NT2/D1 (cell line): ENCODE measurements around the gene MYO9B.

ENCODE experiments used
- SUZ12 ChIP-seq: IDR thresholded peaks from 2 replicates; pipeline ENCODE4 v1.6.1; 2011; ENCODE audit not compliant: insufficient read length, insufficient read depth; ENCODE audit errors: extremely low read depth
- YY1 ChIP-seq: IDR thresholded peaks from 2 replicates; pipeline ENCODE4 v1.6.1; 2011; ENCODE audit not compliant: insufficient read length, insufficient read depth

DNA sequence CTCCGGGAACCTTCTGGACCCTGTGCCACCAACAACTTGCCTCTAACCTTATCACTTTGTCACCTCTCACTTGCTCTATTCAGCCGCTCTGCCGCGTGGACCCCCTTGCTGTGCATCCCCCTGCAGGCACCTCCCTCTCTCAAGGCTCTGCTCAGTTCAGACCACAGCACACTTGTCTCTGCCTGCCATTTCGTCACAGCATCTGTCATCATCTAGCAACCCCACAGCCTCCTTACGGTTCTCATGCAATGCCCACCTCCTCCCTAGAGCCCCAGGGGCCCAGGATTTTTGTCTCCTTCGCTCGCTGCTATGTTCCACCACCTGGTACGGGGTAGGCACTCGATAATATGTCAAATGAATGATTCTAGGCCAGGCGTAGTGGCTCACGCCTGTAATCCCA, 5.2 kb upstream of the MYO9B start:
- TF ChIP-seq SUZ12: no peak
- TF ChIP-seq YY1: no peak
